Midbrain (tissue), 1 donor: ENCODE measurements around the gene BAG5.
"Not testable (repeated sequence)": the region's sequence is repeated elsewhere in the genome, so short reads cannot be mapped to it uniquely, and the experiment has no call there.

ENCODE experiments used
- DNase-seq: peaks from one replicate; lab custom pipeline; 2025; lab: John Stamatoyannopoulos, UW

The BAG5 gene

GRCh38 chr14:103562429-103563225, at the start of gene BAG5, which contains the start of gene COA8:
Gene BAG5 (minus strand): TSS chr14:103562657. CDS start chr14:103561164, 1,493 bp downstream.
Gene COA8 (plus strand): TSS chr14:103562960. CDS start chr14:103563002, 42 bp downstream.
- peak; percentile 86 for DNase-seq

- DNase-seq: no peak
These were observed 48.8 kb upstream of the BAG5 start for GRCh38 chr14:103611215-103611614.

GRCh38 chr14:103609081-103609480, 46.6 kb upstream of the BAG5 start:
- not testable (repeated sequence) for DNase-seq

GRCh38 chr14:103607822-103608221, 45.4 kb upstream of the BAG5 start:
- DNase-seq: no peak

GRCh38 chr14:103606963-103607668, 44.7 kb upstream of the BAG5 start:
- DNase-seq: peak; percentile 78

- DNase-seq: no peak
These were observed 42.2 kb upstream of the BAG5 start for GRCh38 chr14:103604620-103605019.

GRCh38 chr14:103600503-103600902, 38.0 kb upstream of the BAG5 start:
- no peak for DNase-seq

GRCh38 chr14:103597623-103598377, 35.3 kb upstream of the BAG5 start:
- no peak for DNase-seq

- peak; percentile 82 for DNase-seq
These were observed 31.8 kb upstream of the BAG5 start for GRCh38 chr14:103594265-103594664.

- DNase-seq: peak; percentile 12
These were observed 31.1 kb upstream of the BAG5 start for GRCh38 chr14:103593577-103593976.

GRCh38 chr14:103584326-103584915, 22.0 kb upstream of the BAG5 start:
- no peak for DNase-seq

- DNase-seq: no peak
These were observed 19.7 kb upstream of the BAG5 start for GRCh38 chr14:103581954-103582703.

GRCh38 chr14:103581206-103581605, 18.7 kb upstream of the BAG5 start:
- DNase-seq: no peak

- DNase-seq: no peak
These were observed 16.1 kb upstream of the BAG5 start for GRCh38 chr14:103578401-103579075.

GRCh38 chr14:103576371-103577024, 14.0 kb upstream of the BAG5 start:
- peak; percentile 67 for DNase-seq

GRCh38 chr14:103574707-103575285, 12.3 kb upstream of the BAG5 start:
- no peak for DNase-seq

- no peak for DNase-seq
These were observed 11.6 kb upstream of the BAG5 start for GRCh38 chr14:103574104-103574503.

- no peak for DNase-seq
These were observed 7.0 kb upstream of the BAG5 start for GRCh38 chr14:103569408-103569807.

GRCh38 chr14:103568952-103569351, 6.5 kb upstream of the BAG5 start:
- no peak for DNase-seq
